CD4-positive, alpha-beta T cell treated with Interleukin-17A for 4 hours (primary cell): Measurements from ENCODE around the gene AP5B1.
"Not testable (repeated sequence)": the region's sequence is repeated elsewhere in the genome, so short reads cannot be mapped to it uniquely, and the experiment has no call there.

Experiments
- DNase-seq: peaks from one replicate; pipeline ENCODE4 v3.0.0-alpha.2; 2020; ENCODE audit warnings: mixed read lengths

The AP5B1 gene

GRCh38 chr11:65762169-65762568 lies 18.6 kb downstream of the AP5B1 start:
- DNase-seq, result not testable (repeated sequence)

DNA sequence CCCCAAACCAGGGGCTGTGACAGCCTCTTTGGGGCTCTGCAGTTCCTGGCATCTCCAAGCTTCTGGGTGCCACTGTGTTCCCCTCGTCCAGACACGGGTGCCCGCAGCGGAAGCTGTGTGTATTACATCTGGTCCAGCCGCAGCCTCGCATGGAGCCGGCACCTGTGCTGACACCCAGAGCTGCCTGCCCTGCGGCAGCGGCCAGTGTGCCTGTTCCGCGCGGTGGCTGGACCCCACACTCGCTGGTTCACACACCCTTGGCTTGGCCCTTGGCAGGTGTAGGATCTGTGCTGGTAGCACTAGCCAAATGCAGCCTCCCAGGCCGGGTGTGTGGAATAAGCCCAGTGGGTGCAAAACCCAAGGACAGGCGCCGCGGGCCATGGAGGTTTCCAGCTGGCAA lies 35.7 kb downstream of the AP5B1 start:
- DNase-seq, result no peak

GRCh38 chr11:65744699-65745042 lies 36.1 kb downstream of the AP5B1 start:
- DNase-seq, result no peak

DNA sequence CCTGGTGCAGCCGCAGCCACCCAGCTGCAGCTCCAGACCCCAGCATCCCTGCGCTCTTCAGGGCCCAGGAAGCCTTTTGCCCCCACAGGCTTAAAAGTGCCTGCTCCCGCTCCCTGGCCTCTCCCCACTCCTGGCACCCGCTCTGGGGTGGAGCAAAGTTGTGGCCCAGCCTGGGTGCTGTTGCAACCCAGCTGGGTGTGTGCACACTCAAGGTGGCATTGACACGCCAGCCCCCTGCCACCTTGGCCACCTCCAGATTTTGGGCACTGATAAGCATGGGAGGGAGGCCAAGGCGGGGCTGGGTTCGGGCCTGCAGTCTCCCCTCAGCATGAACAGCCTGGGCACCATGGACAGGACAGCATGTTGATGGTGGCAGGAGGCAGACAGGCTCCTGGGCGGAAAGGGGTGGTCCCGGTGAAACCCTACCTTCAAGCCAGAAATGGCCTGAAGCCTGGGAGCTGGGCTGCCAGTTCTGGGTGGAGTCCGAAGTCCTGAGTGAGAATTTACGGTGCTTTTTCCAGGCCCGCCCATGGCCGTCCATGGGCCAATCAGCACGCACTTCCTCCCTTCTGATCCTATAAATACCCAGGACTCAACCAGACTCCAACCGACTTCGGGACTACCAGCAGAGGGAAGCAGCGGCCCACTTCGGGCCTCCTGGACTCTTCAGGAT lies 36.6 kb downstream of the AP5B1 start:
- DNase-seq, result no peak

GRCh38 chr11:65743681-65744025 lies 37.1 kb downstream of the AP5B1 start:
- no peak for DNase-seq

DNA sequence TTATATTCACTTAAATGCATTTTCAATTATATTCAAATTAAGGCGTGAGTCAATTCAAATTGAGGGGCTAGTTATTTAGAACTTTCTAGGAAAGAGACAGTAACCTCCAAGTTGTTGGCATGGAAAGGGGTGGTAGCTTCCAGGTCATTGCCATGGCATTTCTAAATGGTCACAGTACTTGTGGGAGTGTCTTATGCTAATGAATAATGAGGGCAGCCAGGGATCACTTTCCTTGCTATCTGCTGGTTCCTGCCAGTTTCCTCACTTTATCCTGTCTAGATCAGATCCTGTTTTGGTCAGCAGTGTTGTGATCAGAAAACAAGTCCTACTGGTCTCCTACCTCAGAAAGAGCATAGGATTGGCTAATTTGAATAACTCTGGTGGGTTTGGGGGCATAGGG lies 38.4 kb downstream of the AP5B1 start:
- no peak for DNase-seq

GRCh38 chr11:65741185-65741584 lies 39.6 kb downstream of the AP5B1 start:
- no peak for DNase-seq

DNA sequence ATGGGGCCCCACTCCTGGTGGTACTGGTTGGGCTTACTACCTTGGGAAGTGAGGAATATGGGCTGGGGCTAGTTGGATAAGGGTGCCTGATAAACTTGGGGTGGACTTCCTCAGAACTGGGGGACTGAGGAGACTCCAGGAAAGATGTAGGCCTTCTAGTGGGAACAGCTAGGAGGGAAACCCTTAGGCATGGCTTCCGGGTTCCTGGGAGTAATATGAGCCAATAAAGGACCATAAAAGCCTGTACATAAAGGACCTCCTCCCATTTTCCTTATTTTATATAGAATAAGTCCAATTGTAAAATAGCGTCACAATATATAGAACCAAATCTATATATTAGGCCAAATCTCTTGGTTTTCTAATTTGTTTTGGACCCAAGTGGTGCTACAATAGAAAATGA lies 41.8 kb downstream of the AP5B1 start:
- no peak for DNase-seq

- no peak for DNase-seq
Observed at GRCh38 chr11:65736810-65737209, 44.0 kb downstream of the AP5B1 start.

DNA sequence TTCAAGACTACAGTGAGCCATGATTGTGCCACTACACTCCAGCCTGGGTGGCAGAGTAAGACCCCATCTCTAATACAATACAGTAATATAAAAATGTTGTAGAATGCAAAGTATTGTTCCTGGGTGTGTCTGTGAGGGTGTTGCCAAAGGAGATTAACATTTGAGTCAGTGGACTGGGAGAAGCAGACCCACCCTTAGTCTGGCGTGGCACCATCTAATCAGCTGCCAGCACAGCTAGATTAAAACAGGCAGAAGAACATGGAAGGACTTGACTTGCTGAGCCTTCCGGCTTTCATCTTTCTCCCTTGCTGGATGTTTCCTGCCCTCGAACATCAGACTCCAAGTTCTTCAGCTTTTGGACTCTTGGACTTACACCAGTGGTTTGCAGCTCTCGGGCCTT lies 45.7 kb downstream of the AP5B1 start:
- DNase-seq, result not testable (repeated sequence)

DNA sequence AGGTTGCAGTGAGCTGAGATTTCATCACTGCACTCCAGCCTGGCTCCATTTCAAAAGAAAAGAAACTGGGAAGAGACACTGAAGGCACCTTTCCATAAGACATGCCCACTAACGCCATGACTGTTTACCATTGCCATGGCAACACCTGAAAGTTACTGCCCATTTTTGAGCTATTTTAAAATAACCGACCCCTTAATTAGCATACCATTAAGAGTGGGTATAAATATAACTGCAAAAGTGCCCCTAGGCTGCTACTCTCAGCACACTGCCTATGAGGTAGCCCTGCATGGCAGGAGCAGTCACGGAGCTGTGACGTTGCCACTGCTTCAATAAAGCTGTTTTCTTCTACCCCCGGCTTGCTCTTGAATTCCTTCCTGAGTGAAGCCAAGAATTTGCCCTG lies 50.3 kb downstream of the AP5B1 start:
- no peak for DNase-seq

DNA sequence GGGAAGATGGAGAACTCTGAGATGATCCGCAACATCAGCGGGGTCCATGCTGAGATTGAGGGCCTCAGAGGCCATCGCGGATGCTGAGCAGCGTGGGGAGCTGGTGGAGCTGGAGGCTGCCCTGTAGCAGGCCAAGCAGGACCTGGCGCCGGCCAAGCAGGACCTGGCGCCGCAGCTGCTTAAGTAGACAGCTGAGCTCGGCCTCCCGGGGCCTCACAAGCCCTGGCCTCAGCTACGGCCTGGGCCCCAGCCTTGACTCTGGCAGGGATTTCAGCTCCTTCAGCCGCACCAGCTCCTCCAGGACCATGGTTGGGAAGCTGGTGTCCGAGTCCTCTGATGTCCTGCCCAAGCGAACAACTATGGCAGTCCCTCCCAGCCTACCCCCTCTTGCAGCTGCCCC lies 52.9 kb downstream of the AP5B1 start:
- no peak for DNase-seq

DNA sequence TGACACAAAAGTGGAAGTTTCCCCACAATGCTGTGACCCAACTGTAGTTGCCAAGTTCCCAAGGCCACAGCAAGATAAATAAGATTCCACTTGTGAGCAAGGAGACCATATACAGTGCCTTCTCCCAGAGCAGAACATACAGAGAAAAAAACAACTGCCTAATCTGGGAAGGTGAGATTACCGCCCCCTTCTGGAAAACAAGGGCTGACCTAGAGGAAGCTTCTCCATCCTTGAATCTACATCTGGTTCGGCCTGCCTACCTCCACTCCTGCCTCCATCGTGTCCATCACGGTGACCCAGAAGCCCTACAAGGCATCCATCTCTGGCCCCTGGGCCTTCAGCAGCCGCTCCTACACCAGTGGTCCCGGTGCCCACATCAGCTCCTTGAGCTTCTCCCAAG lies 54.1 kb downstream of the AP5B1 start:
- DNase-seq, result no peak
